ENCODE results near the gene ESM1. TPM values are rescaled to one million over a fixed set of nuclear protein-coding genes. Genes with fewer than 3 reads are reported as not detected.
A peak's percentile ranks its signal among the peaks of the same experiment; 100 is the strongest.

The ESM1 gene, protein sequence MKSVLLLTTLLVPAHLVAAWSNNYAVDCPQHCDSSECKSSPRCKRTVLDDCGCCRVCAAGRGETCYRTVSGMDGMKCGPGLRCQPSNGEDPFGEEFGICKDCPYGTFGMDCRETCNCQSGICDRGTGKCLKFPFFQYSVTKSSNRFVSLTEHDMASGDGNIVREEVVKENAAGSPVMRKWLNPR
- total RNA-seq (ENCODE audit: low replicate concordance): not detected in 2 replicates

- Mint-ChIP-seq H3K4me3 (no peak within 1 kb of the TSS), H3K27ac (no peak within 1 kb of the TSS)
These were observed at the start of gene ESM1 for GRCh38 chr5:54985301-54986268. Gene ESM1 (minus strand): TSS chr5:54985593. CDS start chr5:54985517, 76 bp downstream.

GRCh38 chr5:55033568-55033967, 48.2 kb upstream of the ESM1 start:
- Histone ChIP-seq H3K36me3 (no peaks in the 10 kb centered on the region), H3K79me2 (ENCODE audit: low read depth) (no peaks in the 10 kb centered on the region), H2AFZ (replicated peaks) (no peak overlapping the region), H3K9me3 (ENCODE audit: low read depth) (no peaks in the 10 kb centered on the region), H3K9ac (no peak overlapping the region), H4K20me1 (ENCODE audit: low read depth) (no peaks in the 10 kb centered on the region), H3K4me1 (peaks cover 41% of the 10 kb centered on the region), H3K4me3 (no peak overlapping the region), H3K27me3 (no peaks in the 10 kb centered on the region), H3K27ac (no peak overlapping the region), H3F3A (ENCODE audit: low read depth) (peaks cover 23% of the 10 kb centered on the region), H3K4me2 (no peak overlapping the region)
- Mint-ChIP-seq H3K4me3 (no peak overlapping the region), H3K27ac (no peak overlapping the region), H3K4me1 (peaks cover 43% of the 10 kb centered on the region), H3K9me3 (peaks cover 11% of the 10 kb centered on the region), H3K36me3 (peaks cover 1% of the 10 kb centered on the region), H3K27me3 (ENCODE audit: insufficient read depth, low read depth) (peaks cover 19% of the 10 kb centered on the region)
- DNase-seq (ENCODE audit: low spot score): no peak
- no peak for TF ChIP-seq EZH2 (IDR thresholded peaks at IDR 0.05)
- TF ChIP-seq EZH2phosphoT487 (IDR thresholded peaks at IDR 0.05): no peak
- TF ChIP-seq, protein P1, sequence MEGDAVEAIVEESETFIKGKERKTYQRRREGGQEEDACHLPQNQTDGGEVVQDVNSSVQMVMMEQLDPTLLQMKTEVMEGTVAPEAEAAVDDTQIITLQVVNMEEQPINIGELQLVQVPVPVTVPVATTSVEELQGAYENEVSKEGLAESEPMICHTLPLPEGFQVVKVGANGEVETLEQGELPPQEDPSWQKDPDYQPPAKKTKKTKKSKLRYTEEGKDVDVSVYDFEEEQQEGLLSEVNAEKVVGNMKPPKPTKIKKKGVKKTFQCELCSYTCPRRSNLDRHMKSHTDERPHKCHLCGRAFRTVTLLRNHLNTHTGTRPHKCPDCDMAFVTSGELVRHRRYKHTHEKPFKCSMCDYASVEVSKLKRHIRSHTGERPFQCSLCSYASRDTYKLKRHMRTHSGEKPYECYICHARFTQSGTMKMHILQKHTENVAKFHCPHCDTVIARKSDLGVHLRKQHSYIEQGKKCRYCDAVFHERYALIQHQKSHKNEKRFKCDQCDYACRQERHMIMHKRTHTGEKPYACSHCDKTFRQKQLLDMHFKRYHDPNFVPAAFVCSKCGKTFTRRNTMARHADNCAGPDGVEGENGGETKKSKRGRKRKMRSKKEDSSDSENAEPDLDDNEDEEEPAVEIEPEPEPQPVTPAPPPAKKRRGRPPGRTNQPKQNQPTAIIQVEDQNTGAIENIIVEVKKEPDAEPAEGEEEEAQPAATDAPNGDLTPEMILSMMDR (IDR thresholded peaks at IDR 0.05): no peak

More at GRCh38 chr5:54985301-54986268, at the start of gene ESM1:
- Mint-ChIP-seq H3K27me3 (ENCODE audit: insufficient read depth, low read depth) (peaks cover 2% of the 10 kb centered on the region), H3K9me3 (no peaks in the 10 kb centered on the region), H3K4me1 (peaks cover 8% of the 10 kb centered on the region), H3K36me3 (no peaks in the 10 kb centered on the region)
- Histone ChIP-seq H3K9me3 (ENCODE audit: low read depth) (no peaks in the 10 kb centered on the region), H3F3A (ENCODE audit: low read depth) (no peaks in the 10 kb centered on the region), H3K36me3 (no peaks in the 10 kb centered on the region), H3K9ac (no peak within 1 kb of the TSS), H3K27ac (no peak within 1 kb of the TSS), H3K27me3 (no peaks in the 10 kb centered on the region), H2AFZ (replicated peaks) (no peak within 1 kb of the TSS), H3K4me3 (no peak within 1 kb of the TSS), H3K79me2 (ENCODE audit: low read depth) (no peaks in the 10 kb centered on the region), H4K20me1 (ENCODE audit: low read depth) (no peaks in the 10 kb centered on the region), H3K4me2 (no peak within 1 kb of the TSS), H3K4me1 (no peaks in the 10 kb centered on the region)
- TF ChIP-seq, protein P1 (IDR thresholded peaks at IDR 0.05): no peak
- no peak for TF ChIP-seq EZH2 (IDR thresholded peaks at IDR 0.05)
- DNase-seq (ENCODE audit: low spot score): no peak

DNA sequence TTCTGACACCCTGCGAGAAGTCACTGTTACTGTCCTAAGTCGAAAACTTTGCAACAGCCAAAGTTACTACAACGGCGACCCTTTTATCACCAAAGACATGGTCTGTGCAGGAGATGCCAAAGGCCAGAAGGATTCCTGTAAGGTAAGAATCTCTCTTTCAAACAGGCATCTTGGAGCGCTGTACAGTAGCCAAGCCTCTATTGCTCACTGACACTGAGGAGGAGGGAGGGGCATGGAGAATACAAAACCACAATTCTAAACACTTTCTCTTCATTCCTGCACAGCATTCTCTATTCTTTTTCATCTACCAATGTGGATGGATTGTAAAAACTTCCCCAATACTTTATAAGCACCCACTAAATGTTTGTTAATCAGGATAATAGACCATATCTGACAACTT, 46.1 kb upstream of the ESM1 start:
- H3K27me3 ChIP-seq: no peaks in the 10 kb centered on the region
- no peaks in the 10 kb centered on the region for H3K9me3 ChIP-seq (ENCODE audit: low read depth)
- no peak overlapping the region for H2AFZ ChIP-seq (replicated peaks)
- H3K4me3 ChIP-seq: no peak overlapping the region
- no peak overlapping the region for H3K27ac ChIP-seq
- H3K36me3 ChIP-seq: no peaks in the 10 kb centered on the region
- H3K4me1 ChIP-seq: peaks cover 47% of the 10 kb centered on the region
- H3K27ac Mint-ChIP-seq: peak overlapping the region; percentile 93
- no peak overlapping the region for H3K9ac ChIP-seq
- H3K4me2 ChIP-seq: peak overlapping the region; percentile 66
- H3K4me1 Mint-ChIP-seq: peaks cover 39% of the 10 kb centered on the region
- TF ChIP-seq EZH2 (IDR thresholded peaks at IDR 0.05) (no peak), EZH2phosphoT487 (IDR thresholded peaks at IDR 0.05) (no peak)
- TF ChIP-seq, protein P1 (IDR thresholded peaks at IDR 0.05): no peak
- peaks cover 37% of the 10 kb centered on the region for H3K27me3 Mint-ChIP-seq (ENCODE audit: insufficient read depth, low read depth)
- no peak for DNase-seq (ENCODE audit: low spot score)
- peaks cover 23% of the 10 kb centered on the region for H3F3A ChIP-seq (ENCODE audit: low read depth)
- H3K4me3 Mint-ChIP-seq: no peak overlapping the region
- no peaks in the 10 kb centered on the region for H4K20me1 ChIP-seq (ENCODE audit: low read depth)
- peaks cover 24% of the 10 kb centered on the region for H3K9me3 Mint-ChIP-seq
- no peaks in the 10 kb centered on the region for H3K79me2 ChIP-seq (ENCODE audit: low read depth)
- peaks cover under 1% of the 10 kb centered on the region for H3K36me3 Mint-ChIP-seq

Data from neural progenitor cell (in vitro differentiated cells).